HL-60 (cell line): ENCODE measurements around the gene SF3B2.
"Not testable (repeated sequence)": the region's sequence is repeated elsewhere in the genome, so short reads cannot be mapped to it uniquely, and the experiment has no call there.

ENCODE experiments used
- DNase-seq, 2 experiments: peaks; one replicate each; pipeline ENCODE4 v3.0.0-alpha.2; 2010 to 2020; ENCODE audit warnings: low read depth in 1 of 2, low spot score in 1 of 2
- H3K27ac ChIP-seq: fragments of 250-450 bp; sonication (Bioruptor Pico); replicated peaks from 2 replicates; pipeline ENCODE4 v1.5.1; 2020; ENCODE audit warnings: mild to moderate bottlenecking, moderate library complexity
- H3K27me3 ChIP-seq: fragments of 250-450 bp; sonication (Bioruptor Pico); 2 replicates; pipeline ENCODE4 v1.5.1; 2021; ENCODE audit warnings: mild to moderate bottlenecking, moderate library complexity; ENCODE audit not compliant: insufficient read depth, poor library complexity, severe bottlenecking
- H3K4me3 ChIP-seq: replicated peaks from 2 replicates; pipeline ENCODE4 v1.5.1; 2011; ENCODE audit warnings: mild to moderate bottlenecking, control low read depth, low read length; ENCODE audit not compliant: insufficient read depth
- GABPA ChIP-seq: IDR thresholded peaks from 2 replicates; pipeline ENCODE4 v1.6.1; 2012; ENCODE audit warnings: low read depth
- POLR2AphosphoS5 ChIP-seq: IDR thresholded peaks from 2 replicates; pipeline ENCODE4 v1.6.1; 2012; ENCODE audit warnings: low read depth
- SPI1 ChIP-seq: IDR thresholded peaks from 2 replicates; pipeline ENCODE4 v1.6.1; 2012; ENCODE audit warnings: low read depth, mild to moderate bottlenecking, borderline replicate concordance
- TF ChIP-seq, protein P1 (sequence below): IDR thresholded peaks from one replicate; pipeline ENCODE4 v1.5.1; 2011; ENCODE audit warnings: low read length, control low read depth, inconsistent platforms; ENCODE audit not compliant: insufficient read depth
- TF ChIP-seq, protein P2 (sequence below): IDR thresholded peaks from 2 replicates; pipeline ENCODE4 v1.6.1; 2012; ENCODE audit warnings: low read depth; ENCODE audit not compliant: insufficient replicate concordance

The SF3B2 gene

DNA sequence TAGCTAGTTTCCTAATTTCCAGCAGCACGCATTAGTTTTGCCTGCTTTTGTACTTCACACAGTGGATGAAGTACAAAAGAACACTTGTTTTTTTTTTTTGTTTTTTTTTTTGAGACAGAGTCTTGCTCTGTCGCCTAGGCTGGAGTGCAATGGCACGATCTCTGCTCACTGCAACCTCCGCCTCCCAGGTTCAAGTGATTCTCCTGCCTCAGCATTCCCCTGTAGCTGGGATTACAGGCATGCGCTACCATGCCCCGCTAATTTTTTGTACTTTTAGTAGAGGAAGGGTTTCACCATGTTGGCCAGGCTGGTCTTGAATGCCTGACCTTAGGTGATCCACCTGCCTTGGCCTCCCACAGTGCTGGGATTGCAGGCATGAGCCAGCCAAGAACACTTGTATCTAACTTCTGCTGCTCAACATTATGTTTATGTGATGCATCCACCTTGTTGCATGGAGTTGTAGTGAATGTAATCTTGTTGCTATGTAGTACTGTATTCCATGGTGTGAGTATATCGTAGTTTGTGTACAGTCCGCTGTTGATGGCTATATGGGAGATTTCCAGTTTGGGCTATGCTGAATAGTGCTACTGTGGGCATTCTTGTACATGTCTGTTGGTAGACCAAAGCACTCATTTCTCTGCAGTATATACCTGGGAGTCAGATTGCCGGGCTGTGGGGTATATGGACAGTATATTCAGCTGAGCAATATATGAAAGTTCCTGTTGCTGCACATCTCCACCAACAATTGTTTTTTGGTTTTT is 35.2 kb downstream of the SF3B2 start:
- H3K27me3 ChIP-seq, result no peaks in the 10 kb centered on the region
- H3K4me3 ChIP-seq, result no peak overlapping the region
- TF ChIP-seq, protein P1, sequence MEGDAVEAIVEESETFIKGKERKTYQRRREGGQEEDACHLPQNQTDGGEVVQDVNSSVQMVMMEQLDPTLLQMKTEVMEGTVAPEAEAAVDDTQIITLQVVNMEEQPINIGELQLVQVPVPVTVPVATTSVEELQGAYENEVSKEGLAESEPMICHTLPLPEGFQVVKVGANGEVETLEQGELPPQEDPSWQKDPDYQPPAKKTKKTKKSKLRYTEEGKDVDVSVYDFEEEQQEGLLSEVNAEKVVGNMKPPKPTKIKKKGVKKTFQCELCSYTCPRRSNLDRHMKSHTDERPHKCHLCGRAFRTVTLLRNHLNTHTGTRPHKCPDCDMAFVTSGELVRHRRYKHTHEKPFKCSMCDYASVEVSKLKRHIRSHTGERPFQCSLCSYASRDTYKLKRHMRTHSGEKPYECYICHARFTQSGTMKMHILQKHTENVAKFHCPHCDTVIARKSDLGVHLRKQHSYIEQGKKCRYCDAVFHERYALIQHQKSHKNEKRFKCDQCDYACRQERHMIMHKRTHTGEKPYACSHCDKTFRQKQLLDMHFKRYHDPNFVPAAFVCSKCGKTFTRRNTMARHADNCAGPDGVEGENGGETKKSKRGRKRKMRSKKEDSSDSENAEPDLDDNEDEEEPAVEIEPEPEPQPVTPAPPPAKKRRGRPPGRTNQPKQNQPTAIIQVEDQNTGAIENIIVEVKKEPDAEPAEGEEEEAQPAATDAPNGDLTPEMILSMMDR, result no peak
- TF ChIP-seq GABPA, result no peak
- no peak for TF ChIP-seq POLR2AphosphoS5
- TF ChIP-seq, protein P2, sequence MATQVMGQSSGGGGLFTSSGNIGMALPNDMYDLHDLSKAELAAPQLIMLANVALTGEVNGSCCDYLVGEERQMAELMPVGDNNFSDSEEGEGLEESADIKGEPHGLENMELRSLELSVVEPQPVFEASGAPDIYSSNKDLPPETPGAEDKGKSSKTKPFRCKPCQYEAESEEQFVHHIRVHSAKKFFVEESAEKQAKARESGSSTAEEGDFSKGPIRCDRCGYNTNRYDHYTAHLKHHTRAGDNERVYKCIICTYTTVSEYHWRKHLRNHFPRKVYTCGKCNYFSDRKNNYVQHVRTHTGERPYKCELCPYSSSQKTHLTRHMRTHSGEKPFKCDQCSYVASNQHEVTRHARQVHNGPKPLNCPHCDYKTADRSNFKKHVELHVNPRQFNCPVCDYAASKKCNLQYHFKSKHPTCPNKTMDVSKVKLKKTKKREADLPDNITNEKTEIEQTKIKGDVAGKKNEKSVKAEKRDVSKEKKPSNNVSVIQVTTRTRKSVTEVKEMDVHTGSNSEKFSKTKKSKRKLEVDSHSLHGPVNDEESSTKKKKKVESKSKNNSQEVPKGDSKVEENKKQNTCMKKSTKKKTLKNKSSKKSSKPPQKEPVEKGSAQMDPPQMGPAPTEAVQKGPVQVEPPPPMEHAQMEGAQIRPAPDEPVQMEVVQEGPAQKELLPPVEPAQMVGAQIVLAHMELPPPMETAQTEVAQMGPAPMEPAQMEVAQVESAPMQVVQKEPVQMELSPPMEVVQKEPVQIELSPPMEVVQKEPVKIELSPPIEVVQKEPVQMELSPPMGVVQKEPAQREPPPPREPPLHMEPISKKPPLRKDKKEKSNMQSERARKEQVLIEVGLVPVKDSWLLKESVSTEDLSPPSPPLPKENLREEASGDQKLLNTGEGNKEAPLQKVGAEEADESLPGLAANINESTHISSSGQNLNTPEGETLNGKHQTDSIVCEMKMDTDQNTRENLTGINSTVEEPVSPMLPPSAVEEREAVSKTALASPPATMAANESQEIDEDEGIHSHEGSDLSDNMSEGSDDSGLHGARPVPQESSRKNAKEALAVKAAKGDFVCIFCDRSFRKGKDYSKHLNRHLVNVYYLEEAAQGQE, result no peak
- no peak for TF ChIP-seq SPI1
- no peak for DNase-seq
- no peak overlapping the region for H3K27ac ChIP-seq

DNA sequence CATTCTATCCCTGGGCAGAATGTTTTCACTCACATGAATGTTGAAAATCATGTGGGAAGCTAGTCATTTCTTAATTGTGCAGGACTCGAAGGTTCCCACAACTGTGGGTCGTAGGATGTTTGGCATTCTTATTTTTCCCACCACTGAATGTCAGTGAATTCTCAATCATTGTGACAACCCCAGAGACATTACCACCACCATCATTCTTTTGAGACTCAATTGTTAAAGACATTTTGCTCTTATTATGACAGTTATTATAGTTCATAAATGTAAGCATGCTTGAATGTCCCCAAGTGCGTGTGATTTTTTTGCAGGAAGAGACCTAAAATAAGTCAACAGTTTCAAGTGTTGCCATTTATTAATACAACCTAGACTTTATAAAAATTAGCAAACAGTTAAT is 36.9 kb downstream of the SF3B2 start:
- Histone ChIP-seq H3K27ac (no peak overlapping the region), H3K4me3 (no peak overlapping the region)
- TF ChIP-seq, protein P1, result no peak
- TF ChIP-seq POLR2AphosphoS5, result no peak
- TF ChIP-seq GABPA, result no peak
- TF ChIP-seq SPI1, result no peak
- TF ChIP-seq, protein P2, result no peak

DNA sequence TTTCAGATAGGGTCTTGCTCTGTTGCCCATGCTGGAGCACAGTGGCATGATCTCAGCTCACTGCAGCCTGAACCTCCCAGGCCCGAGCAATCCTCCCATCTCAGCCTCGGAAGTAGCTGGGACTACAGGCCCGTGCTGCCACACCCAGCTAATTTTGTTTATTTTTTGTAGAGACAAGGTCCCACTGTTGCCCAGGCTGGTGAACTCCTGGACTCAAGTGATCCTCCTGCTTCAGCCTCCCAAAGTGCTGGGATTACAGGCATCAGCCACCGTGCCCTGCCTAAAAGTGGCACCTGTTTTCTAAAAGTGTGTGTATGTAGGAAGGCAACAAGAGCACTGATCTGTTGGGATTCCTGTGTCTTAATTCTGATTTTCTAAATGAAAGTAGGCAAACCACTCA is 38.1 kb downstream of the SF3B2 start:
- no peaks in the 10 kb centered on the region for H3K27me3 ChIP-seq
- no peak for TF ChIP-seq POLR2AphosphoS5
- TF ChIP-seq, protein P1, result no peak
- TF ChIP-seq SPI1, result no peak
- TF ChIP-seq GABPA, result no peak
- TF ChIP-seq, protein P2, result no peak
- no peak overlapping the region for H3K4me3 ChIP-seq
- no peak for DNase-seq
- H3K27ac ChIP-seq, result no peak overlapping the region

More for the DNA sequence above, 36.9 kb downstream of the SF3B2 start:
- no peak for DNase-seq
- H3K27me3 ChIP-seq, result no peaks in the 10 kb centered on the region

DNA sequence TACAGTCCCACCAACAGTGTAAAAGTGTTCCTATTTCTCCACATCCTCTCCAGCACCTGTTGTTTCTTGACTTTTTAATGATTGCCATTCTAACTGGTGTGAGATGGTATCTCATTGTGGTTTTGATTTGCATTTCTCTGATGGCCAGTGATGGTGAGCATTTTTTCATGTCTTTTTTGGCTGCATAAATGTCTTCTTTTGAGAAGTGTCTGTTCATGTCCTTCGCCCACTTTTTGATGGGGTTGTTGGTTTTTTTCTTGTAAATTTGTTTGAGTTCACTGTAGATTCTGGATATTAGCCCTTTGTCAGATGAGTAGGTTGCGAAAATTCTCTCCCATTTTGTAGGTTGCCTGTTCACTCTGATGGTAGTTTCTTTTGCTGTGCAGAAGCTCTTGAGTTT is 40.0 kb downstream of the SF3B2 start:
- H3K4me3 ChIP-seq, DNase-seq, H3K27ac ChIP-seq: not testable (repeated sequence)

DNA sequence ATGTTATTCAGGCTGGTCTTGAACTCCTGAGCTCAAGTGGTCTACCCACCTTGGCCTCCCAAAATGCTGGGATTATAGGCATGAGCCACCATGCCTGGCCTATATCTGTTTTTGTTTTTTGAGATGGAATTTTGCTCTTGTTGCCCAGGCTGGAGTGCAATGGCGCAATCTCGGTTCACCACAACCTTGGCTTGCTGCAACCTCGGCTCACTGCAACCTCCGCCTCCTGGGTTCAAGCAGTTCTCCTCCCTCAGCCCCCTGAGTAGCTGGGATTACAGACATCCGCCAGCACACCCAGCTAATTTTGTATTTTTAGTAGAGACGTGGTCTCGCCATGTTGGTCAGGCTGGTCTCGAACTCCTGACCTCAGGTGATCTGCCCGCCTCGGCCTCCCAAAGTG is 47.6 kb downstream of the SF3B2 start:
- not testable (repeated sequence) for H3K27me3 ChIP-seq, H3K4me3 ChIP-seq, H3K27ac ChIP-seq
- DNase-seq, result peak in 1 of 2 experiments; percentile 76

More for the DNA sequence above, 40.0 kb downstream of the SF3B2 start:
- H3K27me3 ChIP-seq, result not testable (repeated sequence)
